HG03039 (cell line): ENCODE measurements around the gene METTL27.
"Not testable (repeated sequence)": the region's sequence is repeated elsewhere in the genome, so short reads cannot be mapped to it uniquely, and the experiment has no call there.

Source experiments
- ATAC-seq: cut with Tn5 transposase; IDR thresholded peaks from one replicate; pipeline ENCODE4 v1.9.1; 2021; ENCODE audit warnings: mild to moderate bottlenecking, moderate library complexity; ENCODE audit not compliant: unreplicated experiment

Gene METTL27, protein sequence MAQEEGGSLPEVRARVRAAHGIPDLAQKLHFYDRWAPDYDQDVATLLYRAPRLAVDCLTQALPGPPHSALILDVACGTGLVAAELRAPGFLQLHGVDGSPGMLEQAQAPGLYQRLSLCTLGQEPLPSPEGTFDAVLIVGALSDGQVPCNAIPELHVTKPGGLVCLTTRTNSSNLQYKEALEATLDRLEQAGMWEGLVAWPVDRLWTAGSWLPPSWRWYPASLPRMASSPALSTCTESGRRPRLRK

GRCh38 chr7:73842067-73842976 lies at the start of gene METTL27:
METTL27 (minus strand) TSS chr7:73842516; CDS start chr7:73842140, 376 bp downstream.
- ATAC-seq: peak; percentile 90

- ATAC-seq: no peak
These were observed 49.0 kb upstream of the METTL27 start for GRCh38 chr7:73891178-73891885.

DNA sequence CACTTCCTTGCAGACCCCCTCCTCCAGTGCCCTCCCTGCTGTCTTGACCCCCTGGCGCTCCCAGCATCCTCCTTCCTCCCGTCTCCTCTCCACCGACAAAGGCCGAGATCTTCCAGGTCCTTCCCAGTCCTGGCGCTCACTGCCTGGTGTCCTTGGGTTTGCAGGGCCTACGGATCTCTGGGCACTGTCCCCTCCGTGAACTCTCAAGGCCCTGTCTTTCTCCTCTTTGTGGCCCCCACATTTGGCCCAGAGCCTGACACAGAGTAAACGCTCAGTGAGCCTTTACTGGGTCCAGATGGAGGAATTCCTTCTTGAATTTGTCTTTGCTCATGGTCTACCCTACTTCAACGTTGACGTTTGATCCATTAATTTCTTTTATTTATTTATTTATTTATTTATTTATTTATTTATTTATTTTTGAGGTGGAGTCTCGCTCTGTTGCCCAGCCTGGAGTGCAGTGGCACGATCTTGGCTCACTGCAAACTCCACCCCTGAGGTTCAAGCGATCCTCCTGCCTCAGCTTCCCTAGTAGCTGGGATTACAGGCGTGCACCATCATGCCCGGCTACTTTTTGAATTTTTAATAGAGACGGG lies 48.3 kb upstream of the METTL27 start:
- no peak for ATAC-seq

- ATAC-seq: no peak
These were observed 46.6 kb upstream of the METTL27 start for GRCh38 chr7:73888959-73889358.

- no peak for ATAC-seq
These were observed 45.4 kb upstream of the METTL27 start for GRCh38 chr7:73887762-73888161.

- ATAC-seq: no peak
These were observed 43.9 kb upstream of the METTL27 start for GRCh38 chr7:73885975-73886798.

DNA sequence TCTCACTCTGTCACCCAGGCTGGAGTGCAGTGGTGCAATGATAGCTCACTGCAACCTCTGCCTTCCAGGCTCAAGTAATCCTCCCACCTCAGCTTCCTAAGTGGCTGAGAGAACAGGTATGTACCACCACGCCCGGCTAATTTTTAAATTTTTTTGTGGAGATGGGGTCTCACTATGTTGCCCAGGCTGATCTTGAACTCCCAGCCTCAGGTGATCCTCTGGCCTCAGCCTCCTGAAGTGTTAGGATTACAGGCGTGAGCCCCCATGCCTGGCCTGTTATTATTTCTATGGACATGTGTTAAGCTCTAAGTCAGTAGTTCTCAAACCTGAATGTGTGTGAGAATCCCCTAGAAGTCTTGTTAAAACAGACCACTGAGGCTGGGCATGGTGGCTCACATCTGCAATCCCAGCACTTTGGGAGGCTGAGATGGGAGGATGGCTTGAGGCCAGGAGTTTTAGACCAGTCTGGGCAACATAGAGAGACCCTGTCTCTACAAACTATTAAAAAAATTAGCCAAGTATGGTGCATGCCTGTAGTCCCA lies 43.2 kb upstream of the METTL27 start:
- no peak for ATAC-seq

DNA sequence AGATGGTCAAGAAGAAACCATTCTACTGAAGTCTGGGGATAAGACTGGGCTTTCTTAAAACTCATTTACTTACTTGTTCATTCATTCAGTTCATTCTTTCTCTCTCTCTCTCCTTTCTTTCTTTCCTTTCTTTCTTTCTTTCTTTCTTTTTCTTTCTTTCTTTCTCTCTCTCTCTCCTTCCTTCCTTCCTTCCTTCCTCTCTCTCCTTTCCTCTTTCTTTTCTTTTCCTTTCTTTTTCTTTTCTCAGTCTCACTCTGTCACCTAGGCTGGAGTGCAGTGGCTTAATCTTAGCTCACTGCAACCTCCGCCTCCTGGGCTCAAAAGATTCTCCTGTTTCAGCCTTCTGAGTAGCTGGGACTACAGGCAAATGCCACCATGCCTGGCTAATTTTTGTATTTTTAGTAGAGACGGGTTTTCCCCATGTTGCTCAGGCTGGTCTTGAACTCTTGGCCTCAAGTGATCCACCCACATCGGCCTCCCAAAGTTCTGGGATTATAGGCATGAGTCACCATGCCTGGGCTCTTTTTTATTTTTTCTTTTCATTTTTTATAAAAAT lies 42.6 kb upstream of the METTL27 start:
- ATAC-seq: not testable (repeated sequence)

DNA sequence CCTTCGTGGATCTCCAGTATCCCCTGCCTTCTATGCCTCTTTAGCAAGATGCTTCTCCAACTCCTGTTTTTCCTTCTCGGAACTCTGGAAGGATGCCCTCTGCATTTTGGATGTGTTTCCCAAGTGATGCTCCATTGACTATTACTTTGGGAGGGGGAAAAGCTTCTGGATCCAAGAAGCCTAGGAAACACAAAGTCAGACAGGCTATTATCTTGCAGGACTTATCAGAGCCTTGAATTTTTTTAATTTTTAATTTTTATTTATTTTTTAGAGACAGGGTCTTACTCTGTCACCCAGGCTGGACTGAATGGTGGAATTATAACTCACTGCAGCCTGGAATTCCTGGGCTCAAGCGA lies 39.7 kb upstream of the METTL27 start:
- ATAC-seq: no peak

DNA sequence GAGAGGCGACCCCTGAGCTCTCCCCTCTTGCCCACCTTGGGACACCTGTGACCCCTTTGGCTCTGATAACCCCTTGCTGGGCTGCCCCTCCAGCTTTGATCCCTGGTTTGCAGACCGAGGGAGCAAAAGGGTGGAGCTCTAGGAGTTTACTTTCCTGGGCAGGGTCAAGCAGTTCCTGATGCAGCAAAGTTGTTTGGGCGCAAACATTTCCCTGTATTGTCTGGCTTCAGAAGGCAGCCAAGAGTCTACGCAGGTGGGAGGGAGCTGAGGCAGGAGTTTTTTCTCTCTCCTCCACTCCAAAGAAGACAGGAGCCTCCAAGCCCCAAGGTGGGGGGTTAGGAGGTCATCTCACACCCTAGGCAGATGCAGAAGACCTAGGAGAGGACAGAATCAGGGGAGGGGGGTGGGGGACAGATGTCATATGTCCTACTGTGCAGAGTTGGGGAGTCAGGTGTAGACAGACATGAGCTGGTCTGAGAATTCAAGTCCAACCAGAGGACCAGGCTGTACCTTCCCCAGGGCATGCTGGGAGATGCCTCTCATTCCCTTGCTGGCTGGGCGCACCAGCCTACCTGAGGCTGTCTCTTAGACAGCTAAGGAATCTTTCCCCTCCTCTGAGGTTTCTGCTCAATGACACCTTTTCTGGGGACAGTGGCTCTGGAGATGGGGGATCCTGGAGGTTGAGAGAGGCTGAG lies 39.2 kb upstream of the METTL27 start:
- ATAC-seq: no peak

GRCh38 chr7:73880755-73881328 lies 38.5 kb upstream of the METTL27 start:
- ATAC-seq: no peak

GRCh38 chr7:73879977-73880681 lies 37.8 kb upstream of the METTL27 start:
- ATAC-seq: no peak

DNA sequence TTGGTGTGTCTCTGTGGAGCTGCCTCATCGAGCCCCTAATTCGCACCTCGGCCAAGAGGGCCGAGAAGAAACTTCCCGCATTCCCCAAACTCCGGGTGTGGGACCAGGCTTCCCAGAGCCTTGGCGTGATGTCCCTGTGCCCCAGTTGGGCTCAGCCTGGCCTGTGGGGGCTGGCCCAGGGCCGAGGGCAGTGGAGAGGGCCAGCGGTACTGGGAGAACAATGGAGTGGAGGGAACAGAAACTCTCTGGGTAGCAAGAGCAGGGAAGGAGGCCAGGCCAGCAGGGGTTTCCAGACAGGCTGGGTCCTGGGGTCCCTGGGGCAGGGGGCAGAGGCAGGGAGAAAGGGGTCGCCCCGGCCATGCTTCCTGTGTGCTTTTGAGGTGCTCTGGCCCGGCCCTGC lies 34.7 kb upstream of the METTL27 start:
- ATAC-seq: no peak

DNA sequence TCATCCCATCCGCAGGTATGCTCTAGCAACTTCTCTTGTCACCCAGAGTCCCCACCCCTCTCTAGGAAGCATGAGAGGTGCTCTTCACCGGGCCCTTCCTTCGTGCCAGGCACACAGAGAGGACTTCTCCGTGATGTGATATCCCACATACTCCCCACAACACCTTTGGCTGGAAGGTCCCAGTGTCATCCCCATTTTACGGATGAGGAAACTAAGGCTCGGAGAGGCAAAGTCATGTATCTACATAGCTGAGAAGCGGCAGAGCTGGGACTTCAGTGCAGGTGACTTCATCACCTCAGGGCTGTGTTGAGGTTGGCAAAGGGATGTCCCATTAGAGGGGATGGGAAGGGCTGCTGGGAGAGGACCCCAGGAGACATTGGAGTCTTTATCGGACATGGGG lies 34.0 kb upstream of the METTL27 start:
- no peak for ATAC-seq

DNA sequence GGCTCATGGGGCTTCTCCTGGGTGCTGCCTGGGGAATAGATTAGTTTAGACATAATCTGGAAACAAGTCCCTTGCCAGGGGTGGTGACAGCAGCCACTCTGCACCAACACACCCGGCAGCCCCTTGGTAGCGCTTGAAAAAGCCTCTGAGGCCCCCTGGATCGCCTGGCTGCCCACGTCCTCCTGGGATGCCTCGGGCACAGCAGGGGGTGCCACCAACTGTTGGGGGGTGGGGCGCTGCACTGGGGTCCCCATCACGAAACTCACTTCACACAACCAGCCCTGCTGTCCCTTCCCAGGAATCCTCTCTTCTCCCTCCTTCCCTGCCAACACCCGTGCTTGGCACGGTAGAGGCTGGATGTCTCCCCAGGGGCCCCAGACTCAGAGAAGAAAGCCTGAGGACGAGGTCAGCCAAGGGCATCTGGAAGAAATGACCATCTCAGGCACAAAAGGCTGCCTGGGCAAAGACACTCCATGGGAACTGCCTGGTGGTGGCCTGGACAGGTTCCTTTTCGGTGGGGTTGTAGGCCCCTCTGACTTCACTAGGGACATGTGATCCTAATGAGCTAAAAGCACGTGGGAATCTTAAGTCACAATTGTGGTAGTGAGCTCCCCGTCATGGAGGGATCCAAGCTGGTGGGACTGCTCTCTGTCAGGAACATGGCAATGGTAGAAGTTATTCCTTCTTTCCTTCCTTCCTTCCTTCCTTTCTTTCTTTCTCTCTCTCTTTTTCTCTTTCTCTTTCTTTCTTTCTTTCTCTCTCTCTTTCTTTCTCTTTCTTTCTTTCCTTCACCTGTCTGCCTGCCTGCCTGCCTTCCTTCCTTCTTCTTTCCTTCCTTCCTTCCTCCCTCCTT lies 30.0 kb upstream of the METTL27 start:
- ATAC-seq: no peak

DNA sequence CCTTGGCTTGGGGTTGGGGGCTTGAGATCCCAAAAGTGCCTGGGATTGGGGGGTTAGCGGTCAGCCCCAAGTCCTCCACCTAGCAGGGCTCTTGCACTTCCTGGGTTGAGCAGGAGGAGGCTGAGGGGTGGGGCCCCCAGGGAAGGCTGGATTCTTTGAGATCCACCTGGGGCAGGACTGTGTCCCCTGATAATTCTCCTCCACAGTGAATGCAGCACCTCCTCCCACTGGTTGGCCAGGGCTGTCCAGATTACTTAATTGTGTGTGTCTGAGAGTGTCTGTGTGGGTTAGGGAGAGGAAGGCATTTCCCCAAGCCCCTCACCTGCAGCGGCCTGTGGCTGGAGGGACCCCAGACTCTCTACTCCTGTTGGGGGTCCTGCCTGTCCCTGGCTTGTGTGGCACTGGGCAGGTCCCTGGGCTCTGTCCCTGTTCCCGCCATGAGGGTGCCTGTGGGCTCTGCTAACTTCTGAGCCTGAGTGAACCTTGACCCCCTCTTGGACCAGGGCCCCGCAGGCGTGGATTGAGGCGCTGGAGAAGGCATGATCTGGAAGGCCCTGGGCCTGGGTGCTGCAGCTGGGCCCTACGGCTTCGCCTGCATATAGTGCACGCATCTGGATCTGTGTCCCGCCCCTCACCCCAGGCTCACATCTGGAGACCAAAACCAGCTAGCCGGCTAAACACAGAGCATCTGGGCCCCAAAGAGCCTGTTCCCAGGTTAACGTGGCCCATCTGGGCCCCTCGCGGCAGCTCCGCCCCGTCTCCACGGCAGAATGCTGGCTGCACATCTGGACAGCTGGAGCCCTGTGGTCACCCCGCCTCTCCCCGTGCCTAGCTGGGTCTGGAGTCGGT lies 29.1 kb upstream of the METTL27 start:
- ATAC-seq: no peak
